H1 (cell line): ENCODE data around the gene MEIS2. TPM values are rescaled to one million over a fixed set of nuclear protein-coding genes. Genes with fewer than 3 reads are reported as not detected.

ENCODE experiments used
- BRCA1 ChIP-seq: IDR thresholded peaks from 2 replicates; pipeline ENCODE4 v1.6.1; 2012; ENCODE audit warnings: low read depth, low read length, improper control_type of control experiment
- FOSL1 ChIP-seq: IDR thresholded peaks from 2 replicates; pipeline ENCODE4 v1.6.1; 2011; ENCODE audit warnings: mild to moderate bottlenecking, low read depth, low read length, moderate library complexity; ENCODE audit not compliant: insufficient read depth
- polyA plus RNA-seq, 7 experiments: library from polyadenylated mRNA; depleted of rRNA in 3 of 7; stranded (reverse) in 5 of 7; unstranded in 2 of 7; fragments of >200 nt in 5 of 7; fragments of 200-250 nt in 2 of 7; gene quantifications; 1 replicate in 5 of 7; 2 replicates in 1 of 7; 4 replicates in 1 of 7; pipeline versions ENCODE4 v1.2.1 to v1.2.3, GENCODE V29; 2011 to 2013; ENCODE audit warnings: missing spikeins in 2 of 7, mixed read lengths in 2 of 7
- total RNA-seq: library from RNA; stranded (reverse); fragmentation: NEBNext Ultra II Directional; extraction: Animal tissue kit (Norgen Biotek cat#: 25700); gene quantifications from 2 replicates; pipeline ENCODE4 v1.2.1, GENCODE V29; 2021

The MEIS2 gene
- total and polyA plus RNA-seq, 2 of the 8 experiments (the other 6 are each of a cell fraction or from before 2014, with no cell fraction given) = 0.22 to 1.2 TPM

DNA sequence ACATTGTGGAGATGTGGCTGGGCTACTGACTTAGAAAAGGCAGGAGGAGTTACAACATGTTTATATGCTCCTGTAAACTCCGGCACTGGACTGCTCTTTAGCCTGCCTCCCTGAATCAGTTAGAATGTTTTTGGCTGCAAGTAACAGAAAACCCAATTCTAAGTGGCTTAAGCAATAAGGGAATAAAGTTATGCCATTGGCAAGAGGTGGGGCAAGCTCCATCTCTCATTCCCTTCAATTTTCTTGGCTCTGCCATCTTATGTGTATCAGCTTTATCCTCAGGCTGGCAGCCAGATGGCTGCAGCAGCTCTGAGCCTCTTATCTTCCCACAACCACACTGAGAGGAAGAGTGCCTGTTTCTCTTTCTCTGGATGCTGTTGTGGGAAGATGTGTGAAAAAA is 22.4 kb upstream of the MEIS2 start (continued):
- no peak for TF ChIP-seq FOSL1
- no peak for TF ChIP-seq BRCA1
